Activated CD8-positive, alpha-beta memory T cell treated with anti-CD3 and anti-CD28 coated beads, Interleukin-2, amount 50 U/mL, for 1 hour (primary cell): ENCODE measurements around the gene TGM3.

Source experiments
- DNase-seq: peaks from one replicate; pipeline ENCODE4 v3.0.0-alpha.2; 2020; ENCODE audit errors: extremely low read depth

The TGM3 gene

DNA sequence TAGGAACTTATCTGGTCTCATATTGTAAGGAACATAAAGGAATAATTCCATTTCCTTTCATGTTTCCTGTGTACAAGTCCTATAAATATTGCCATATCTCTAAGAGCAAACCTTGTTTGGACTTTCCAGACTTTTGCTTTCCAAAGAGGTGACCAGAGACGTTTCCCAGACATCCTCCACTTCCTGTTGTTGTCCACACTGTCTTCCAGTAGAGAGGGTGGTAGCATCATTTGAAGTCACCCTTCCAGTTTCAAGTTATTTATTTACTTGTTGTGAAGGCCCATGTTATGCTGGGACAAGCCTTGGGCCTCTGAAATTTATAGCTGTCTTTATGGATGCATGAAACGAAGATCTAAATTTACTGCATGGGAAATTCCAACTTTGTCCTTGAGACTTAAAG is 10.6 kb upstream of the TGM3 start:
- DNase-seq = no peak

DNA sequence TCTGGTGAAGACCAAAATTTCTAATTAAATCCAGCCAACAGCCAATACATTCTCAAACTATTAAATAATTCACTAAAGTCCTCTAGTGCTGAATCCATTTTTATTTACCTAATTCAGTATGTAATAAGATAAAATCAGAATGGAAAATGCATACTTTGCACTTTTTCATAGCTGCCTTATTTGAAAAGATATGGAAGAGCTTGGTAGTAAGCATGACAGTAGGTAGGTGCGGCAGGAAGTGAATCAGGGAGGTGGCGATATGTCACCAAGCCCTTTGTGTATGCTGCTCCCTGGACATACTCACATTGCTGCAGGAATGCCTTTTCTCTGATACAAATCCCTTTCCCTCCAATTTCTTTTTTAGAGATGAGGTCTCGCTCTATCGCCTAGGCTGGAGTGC is 10.2 kb upstream of the TGM3 start:
- no peak for DNase-seq

DNA sequence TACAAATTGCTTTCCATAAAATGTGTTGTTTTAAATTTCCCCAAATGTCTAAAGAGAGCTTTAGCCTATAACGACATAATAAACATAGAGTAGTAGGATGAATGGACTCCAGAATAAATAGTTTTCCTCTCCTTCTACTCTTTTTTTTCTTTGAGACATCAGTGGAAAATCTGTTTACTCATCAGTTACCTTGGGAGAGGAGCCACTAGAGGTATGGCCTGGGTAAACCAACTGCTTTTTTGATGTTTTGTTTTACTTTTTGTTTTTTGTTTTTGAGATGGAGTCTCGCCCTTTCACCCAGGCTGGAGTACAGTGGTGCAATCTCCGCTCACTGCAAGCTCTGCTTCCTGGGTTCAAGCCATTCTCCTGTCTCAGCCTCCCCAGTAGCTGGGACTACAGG is 8.3 kb upstream of the TGM3 start:
- no peak for DNase-seq

DNA sequence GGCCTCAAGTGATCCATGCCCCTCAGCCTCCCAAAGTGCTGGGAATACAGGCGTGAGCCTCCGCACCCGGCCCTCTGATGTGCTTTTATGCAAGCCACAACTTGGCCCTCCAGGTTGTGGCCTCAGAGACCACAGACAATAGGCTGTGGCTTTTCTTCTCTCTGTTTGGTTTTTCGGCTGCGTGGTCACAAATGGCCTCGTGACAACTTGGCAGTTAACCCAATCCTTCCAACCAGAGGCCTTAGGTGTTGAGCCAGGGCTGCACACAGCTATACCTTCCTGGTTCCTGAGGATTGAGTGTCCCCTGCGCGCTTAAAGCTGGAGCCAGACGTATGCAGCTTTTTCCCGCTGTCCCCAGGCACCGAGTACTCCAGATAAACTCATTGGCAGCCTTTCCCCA is 6.3 kb upstream of the TGM3 start:
- no peak for DNase-seq

DNA sequence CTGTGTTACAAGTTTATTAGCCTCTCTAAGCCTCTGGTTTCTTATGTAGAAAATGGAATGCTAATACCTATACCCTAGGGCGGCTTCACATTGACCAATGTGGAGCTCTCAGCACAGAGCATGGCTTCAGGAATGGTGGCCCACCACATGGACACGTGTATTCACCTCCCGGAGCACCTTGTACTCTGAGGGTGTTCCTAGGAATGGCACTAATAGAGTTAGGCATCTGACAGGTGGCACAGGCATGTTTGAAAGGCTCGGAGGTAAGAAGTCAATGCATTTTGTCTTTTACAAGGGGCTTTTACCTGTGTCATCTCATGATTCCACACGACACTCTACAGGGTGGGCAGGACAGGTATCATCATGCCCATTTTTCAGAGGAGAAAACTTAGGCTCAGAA is 5.3 kb upstream of the TGM3 start:
- no peak for DNase-seq

DNA sequence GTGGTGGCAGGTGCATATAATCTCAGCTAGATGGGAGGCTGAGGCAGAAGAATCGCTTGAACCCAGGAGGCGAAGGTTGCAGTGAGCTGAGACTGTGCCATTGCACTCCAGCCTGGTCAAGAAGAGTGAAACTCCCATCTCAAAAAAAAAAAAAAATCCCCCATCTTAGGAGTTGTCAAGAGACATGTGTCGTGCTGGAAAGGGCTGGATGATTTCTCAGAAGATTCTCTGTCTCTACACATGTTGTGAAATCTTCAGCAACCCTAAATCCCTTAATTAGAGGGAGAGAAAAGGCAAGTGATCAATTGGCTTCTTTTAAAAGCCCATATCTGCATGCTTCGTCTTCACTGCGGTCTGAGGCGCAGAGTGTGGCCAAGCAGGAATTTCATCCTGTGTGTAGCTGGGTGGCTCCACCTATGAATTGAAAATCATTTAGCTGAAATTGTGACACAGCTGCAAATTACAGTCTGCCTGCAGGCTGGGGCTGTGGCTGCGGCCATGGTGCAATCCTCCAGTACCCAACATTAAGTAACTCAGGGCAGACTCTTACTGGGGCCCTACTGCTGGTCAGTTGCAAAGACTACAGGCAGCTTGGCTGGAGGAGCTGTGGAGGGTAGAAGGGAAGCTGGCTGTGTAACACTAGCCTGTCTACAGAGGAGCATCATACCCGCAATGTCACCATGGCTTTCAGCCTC is 3.2 kb upstream of the TGM3 start:
- DNase-seq = no peak

DNA sequence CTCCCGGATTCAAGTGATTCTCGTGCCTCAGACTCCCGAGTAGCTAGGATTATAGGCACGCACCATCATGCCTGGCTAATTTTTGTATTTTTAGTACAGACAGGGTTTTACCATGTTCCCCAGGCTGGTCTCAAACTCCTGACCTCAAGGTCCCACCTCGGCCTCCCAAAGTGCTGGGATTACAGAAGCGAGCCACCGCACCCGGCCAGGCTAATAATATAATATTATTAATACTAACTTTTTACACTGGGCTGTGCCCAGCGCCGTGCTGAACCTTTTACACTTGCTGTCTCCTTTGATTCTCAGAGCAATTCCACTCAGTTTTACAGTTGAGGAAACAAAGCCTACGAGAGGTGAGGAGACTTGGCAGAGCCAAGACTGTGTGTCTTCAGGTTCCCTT is 2.3 kb upstream of the TGM3 start:
- no peak for DNase-seq

DNA sequence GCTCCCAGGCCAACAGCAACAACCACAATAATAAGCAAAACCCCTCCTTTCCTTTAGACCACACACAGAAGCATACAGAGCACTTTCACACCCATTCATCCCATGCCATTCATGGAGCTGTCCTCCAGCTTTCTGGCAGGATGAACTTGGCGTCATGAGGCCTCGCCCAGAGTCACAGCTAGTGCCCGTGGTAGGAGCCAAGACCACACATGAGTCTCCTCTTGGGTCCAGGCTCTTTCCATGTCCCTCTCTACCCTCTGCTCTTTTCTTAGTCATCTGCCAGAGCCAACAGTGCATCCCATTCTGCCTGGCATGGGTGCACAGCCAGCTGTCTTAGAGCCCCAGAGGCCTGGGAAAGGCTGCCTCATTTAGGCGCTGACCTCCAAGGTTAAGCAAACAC is 1.8 kb upstream of the TGM3 start:
- DNase-seq = no peak

DNA sequence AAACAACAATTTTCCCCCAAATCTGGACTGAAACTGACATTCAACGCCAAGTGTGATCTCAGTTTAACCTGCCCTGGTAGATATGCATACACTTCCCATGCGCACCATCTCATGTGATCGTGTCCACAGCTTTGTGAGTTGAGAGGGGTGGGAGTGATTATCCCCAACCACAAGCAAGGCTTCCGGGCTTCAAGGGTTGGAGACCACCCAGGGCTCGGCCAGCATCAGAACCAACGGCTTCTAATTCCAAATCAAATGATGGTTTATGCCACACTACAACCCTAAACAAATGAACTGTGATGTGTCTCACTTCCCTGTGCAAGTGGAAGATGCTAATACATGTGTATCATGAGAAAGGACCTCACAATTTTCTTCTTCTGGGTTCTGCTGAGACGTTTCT is 515 bp upstream of the TGM3 start:
- DNase-seq = no peak

DNA sequence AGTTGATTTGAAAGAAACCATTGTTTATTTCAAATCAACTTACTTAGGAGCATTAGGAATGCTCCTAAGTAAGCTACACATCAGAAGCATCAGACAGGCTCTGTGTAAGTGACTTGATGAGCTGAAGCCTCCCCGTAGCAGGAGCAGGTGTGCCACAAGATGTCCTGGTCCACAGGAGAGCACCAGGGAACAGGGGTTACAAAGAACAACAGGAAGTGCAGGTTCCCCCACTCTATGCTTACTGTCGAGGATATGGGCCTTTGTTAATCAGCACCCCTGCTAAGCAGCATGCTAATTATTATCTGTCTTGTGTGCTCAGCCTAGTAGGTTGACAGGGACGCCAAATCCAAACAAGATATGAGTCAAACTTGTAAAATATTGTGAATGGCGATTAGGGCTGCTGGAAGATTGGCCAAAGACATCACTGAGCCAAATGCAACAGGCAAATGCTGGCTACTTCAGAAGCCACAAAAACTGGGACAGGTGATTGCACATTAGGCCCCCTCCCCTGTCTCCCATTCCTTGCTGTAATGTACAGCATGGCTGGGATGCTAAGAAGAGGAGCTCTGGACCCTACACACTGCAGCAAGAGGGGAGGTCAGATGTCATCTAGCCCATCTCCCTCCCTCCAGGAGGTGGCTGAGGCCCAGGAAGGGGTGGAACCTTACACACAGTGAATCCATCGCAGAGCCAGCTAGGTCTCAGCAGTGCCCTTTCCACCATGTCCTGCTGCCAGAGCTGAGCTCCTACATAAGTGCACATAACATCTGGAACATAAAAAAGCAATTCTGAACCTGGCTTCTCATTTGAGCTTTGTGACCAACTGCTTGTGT is 939 bp downstream of the TGM3 start:
- no peak for DNase-seq

DNA sequence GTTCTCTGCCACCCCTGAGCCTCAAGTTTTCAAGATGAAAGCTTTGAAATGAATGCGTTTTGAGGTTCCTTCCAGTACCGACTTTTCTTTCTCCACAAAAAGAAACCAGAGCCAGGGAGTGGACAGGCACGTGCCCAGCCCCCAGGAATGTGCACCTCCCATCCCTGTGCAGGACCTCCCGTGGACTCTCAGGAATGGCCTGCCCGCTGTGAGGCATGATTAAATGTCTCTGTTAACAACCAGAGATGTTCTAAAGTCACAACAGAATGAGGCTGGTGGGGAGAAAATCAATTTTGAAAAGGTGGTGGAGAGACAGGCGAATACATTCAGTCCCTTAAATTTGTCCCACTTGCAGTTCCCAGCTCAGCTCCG is 1.5 kb downstream of the TGM3 start:
- no peak for DNase-seq

DNA sequence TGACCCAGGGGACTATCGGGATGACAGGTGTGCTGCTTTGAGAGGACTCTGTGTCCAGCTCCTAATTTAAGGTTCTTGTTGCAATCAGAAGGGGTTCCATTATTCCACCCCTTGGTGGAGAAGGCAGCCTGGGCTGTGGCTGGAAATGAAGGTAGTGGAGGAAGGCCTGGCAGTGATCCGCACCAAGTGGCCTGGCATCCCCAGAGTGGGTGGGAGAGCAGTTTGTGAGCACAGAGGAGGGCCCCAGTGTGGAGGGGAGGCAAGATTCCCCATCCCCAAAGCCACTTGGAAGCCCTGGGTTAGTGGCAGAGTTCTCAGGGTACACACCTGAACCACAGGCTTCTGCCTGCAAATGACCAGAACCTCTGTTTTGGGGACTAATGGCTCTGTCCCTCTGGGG is 2.3 kb downstream of the TGM3 start:
- DNase-seq = no peak

DNA sequence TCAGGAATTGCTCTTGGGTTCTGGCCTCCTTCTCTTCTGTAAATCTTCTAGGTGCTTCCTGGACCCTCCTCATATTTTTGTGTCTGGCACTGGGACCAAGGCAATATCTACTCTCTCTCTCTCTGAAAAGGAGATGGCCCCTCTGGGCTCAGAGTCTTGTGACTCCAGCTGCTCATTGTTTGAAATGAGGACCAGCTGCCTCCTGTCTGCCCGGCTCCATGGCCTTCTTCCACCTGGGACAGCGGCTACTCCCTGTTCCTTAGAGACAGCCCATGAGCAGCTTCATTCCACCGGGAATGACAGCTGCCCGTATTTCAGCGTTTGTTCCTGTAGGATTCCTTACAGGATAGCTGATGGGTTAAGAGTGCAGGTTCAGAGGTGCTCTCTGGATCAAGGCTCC is 2.9 kb downstream of the TGM3 start:
- no peak for DNase-seq

DNA sequence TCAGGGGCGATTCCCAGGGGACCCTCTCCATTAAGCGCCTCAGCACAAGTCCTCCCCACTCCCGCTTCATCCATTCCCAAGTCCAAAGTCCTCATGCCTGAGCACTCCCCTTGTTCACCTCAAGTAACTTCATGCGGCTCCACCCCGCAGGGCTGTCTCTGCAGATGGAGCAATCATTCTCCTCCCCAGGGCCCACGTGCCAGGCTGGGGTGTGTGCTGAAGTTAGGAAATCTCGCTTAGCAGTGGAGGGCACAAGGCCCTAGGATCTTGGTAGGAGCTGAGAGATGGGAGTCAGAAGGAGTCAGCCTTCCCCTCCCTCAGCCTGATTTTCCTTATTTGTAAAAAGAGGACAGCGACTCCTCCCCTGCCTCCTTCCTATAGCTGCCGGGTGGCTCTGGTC is 3.5 kb downstream of the TGM3 start:
- DNase-seq = no peak

DNA sequence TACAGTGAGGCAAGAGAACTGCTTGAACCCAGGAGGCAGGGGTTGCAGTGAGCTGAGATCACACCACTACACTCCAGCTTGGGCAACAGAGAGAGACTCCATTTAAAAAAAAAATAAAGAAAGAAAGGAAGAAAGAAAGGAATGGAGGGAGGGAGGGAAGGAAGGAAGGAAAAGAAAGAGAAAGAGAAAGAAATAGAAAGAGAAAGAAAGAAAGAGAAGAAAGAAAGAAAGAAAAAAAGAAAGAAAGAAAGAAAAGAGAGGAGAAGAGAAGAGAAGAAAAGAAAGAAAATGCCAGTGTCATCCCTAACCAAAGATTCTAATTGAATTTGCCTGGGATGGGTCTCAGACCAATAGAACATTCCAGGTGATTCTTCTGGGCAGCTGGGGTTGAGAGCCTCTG is 4.2 kb downstream of the TGM3 start:
- DNase-seq = no peak

DNA sequence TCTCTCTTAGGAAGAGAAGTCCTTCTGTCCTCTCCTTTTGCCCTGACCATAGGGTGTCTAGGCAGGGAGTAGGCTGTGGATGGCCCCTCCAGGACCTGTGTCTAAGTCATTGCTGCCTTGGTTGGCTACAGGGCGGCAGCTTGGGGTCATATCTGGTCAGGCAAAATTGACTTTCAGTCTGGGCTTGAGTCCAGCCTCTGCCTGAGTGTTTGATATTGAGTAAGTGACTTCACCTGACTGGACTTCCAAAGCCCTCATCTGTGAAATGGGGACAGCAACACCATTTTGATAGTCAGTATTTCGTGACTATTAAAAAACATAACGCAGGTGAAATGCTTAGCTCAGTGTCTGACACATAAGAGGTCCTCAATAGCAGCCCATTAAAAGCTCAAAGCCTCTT is 4.6 kb downstream of the TGM3 start:
- no peak for DNase-seq

DNA sequence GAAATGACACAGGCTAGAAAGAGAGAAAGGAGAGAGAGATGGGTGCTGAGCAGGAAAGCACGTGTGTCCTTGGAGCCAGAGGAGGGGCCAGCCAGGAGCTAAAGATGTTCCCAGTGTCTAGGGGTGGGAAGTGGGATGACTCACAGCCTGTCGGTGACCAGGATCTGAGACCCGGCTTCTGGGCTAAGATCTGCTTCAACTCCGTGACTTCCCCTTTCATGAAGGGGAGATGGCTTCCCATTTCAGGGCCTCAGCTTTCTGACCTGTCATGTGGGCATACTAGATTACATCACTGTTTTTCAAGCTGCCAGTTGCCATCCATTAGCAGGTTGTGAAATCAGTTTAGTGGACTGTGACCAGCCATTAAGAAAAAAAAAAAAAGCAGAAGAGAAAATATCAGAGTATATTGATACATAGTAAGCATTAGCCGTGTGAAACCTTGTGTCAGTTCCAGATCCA is 5.4 kb downstream of the TGM3 start:
- DNase-seq = no peak

DNA sequence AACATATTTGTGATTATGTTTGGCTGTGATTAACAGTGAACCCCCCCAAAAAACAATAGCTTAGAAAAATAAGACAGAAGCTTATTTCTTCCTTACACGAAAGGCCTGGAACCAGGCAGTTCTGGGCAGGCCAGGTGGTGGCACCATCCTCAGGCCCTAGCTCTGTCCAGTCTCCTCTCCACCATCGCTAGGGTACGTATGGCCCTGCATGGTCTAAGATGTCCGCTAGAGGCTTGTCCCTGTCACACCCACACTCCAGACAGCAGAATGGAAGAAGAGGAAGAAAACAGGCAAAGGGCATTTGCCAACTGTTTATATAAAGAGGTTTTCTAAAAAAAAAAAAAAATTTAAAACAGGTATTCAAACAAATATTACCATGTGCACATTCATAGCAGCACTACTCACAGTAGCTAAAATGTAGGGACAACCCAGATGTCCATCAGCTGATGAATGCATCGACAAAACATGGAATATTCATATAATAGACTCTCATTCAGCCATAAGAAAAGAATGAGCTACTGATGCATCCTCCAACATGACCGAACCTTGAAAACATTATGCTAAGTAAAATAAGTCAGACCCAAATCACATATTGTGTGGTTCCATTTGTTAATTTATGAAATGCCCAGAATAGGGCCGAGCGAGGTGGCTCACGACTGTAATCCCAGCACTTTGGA is 6.7 kb downstream of the TGM3 start:
- DNase-seq = no peak

DNA sequence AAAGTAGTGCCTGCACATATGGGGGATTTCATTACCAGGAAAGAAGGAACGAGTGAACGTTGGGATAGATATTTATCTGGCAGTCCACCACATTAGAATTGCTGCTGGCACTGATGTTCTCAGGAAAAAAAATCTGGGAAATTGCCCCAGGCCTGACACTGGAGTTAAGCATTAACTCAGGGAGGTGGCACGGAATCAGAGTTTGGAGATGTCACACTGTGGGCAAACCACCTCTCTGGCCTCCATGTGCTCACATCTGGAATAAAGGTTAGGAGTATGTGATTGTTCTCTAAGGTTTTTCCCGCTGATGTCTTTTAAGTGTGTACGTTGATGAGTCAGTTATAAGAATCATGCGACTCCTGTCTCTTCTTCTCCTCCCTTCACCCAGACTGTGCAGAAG is 7.9 kb downstream of the TGM3 start:
- DNase-seq = no peak

DNA sequence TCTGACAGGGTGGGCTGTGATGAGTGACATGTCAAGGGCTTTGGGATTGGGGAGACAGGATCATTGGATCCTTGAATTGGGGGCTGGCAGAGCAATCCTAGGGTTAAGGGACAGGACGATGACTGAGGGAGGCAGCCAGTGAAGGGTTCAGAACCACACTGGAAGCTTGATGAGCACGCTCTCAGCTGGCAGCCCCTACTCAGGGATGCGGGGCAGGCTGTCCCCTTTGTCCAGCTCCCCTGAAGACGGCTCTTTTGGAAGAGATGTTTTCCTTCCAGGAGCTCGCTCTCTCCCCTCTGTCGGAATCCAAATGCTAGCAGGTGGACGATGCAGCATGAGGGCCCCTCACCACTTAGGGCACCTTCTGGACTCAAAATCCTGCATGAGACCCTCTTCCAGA is 8.4 kb downstream of the TGM3 start:
- DNase-seq = no peak

DNA sequence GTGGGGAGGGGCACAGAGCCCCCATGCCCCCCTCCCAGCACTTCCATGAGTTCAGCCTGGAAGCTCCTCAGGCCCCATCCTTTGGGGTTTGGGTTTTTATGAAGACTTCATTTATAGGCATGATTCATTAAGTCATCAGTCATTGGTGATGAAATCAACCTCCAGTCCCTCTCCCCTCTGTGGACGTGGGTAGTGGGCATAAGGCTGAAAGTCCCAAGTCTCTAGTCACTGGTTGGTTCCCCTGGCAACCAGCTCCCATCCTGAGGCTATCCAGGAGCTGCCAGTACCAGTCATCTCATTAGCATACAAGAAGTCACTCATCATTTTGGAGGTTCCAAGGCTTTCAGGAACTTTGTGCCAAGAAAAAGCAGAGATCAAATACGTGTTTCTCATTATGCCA is 9.2 kb downstream of the TGM3 start:
- no peak for DNase-seq

DNA sequence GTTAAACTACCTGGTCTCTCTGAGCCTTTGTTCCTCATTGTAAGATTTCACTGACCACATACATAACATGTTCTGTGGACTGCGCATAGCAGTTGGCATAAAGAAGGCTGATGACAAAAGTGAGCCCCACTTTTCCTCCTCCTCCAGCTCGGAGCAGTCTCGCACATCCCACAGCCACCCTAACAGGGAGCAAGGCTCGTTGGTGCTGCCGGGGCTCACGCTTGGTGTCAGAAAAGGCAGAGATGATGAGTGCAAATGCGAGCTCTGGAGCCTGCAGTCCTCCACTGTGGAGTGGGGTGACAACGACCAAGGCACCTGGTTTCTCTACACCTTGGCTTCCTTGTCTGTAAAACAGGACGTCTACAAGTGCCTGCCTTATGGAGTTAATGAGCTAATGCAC is 9.7 kb downstream of the TGM3 start:
- no peak for DNase-seq

DNA sequence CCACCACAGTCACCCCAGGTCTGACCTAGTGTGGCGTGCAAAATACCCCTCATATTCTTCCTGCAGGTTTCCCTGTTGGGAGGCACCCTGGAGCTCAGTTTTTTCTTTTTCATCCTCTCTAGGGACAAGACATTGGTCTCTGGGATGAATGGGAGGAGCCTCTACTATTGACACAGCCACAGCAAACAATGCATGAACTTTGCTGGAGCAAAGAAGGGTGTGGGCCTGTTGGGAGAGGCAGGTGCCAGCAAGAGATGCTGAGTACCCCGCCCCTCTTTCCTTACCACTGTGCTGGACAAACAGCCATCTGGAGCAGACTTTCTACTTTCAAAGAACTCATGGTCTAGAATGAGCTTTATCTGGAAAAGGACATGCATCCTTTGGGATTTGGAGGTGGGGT is 10.1 kb downstream of the TGM3 start:
- no peak for DNase-seq
